H1 (cell line): ENCODE results near the gene KRTAP17-1. TPM values are rescaled to one million over a fixed set of nuclear protein-coding genes. Genes with fewer than 3 reads are reported as not detected.

Source experiments
- CTCF ChIA-PET: fragments of 300-600 bp; sonication (Branson Sonifier 250); formaldehyde crosslinking; loops from one replicate; lab custom pipeline; 2021; ENCODE audit not compliant: partially characterized antibody; lab: Charles Lee
- POLR2A ChIA-PET: fragments of 300-600 bp; sonication (Branson Sonifier 250); formaldehyde crosslinking; loops from one replicate; lab custom pipeline; 2021; ENCODE audit warnings: inconsistent platforms; ENCODE audit not compliant: partially characterized antibody; lab: Charles Lee
- DNase-seq, 2 experiments: peaks; one replicate each; pipeline versions ENCODE4 v3.0.0 to v3.0.0-alpha.2; 2010 to 2022; ENCODE audit warnings: low spot score in 2 of 2, low read depth in 1 of 2, mixed read lengths in 1 of 2
- FAIRE-seq: peaks from 2 replicates; lab custom pipeline; 2011; peaks lifted over from hg19 to GRCh38; lab: Jason Lieb, UNC
- H2AFZ ChIP-seq: 2 replicates; pipeline ENCODE4 v1.8.1; 2012; ENCODE audit warnings: low read length, inconsistent platforms
- H2AK5ac ChIP-seq: 2 replicates; pipeline ENCODE4 v1.6.1; 2013; ENCODE audit warnings: low read depth, low read length
- H2BK120ac ChIP-seq: replicated peaks from 2 replicates; pipeline ENCODE3; 2013; ENCODE audit warnings: low read depth, low read length, inconsistent platforms
- H2BK12ac ChIP-seq: 2 replicates; pipeline ENCODE4 v1.6.1; 2013; ENCODE audit warnings: low read depth, low read length
- H2BK15ac ChIP-seq: 2 replicates; pipeline ENCODE4 v1.6.1; 2013; ENCODE audit warnings: low read length
- H2BK20ac ChIP-seq: 2 replicates; pipeline ENCODE4 v1.6.1; 2013; ENCODE audit warnings: low read length
- H2BK5ac ChIP-seq: 2 replicates; pipeline ENCODE4 v1.6.1; 2013; ENCODE audit warnings: low read depth, low read length
- H3K14ac ChIP-seq: 2 replicates; pipeline ENCODE4 v1.6.1; 2013; ENCODE audit warnings: inconsistent platforms; ENCODE audit not compliant: insufficient read length
- H3K18ac ChIP-seq: 2 replicates; pipeline ENCODE4 v1.6.1; 2013; ENCODE audit warnings: low read length; ENCODE audit errors: extremely low read depth
- H3K23ac ChIP-seq: 2 replicates; pipeline ENCODE4 v1.6.1; 2013; ENCODE audit warnings: inconsistent platforms; ENCODE audit not compliant: insufficient read length
- H3K23me2 ChIP-seq: 2 replicates; pipeline ENCODE4 v1.6.1; 2013; ENCODE audit warnings: low read depth, low read length
- H3K27ac ChIP-seq: 2 replicates; pipeline ENCODE4 v1.6.1; 2011; ENCODE audit warnings: low read depth, low read length, inconsistent platforms
- H3K27me3 ChIP-seq, 4 experiments: replicated peaks in 1 of 4; 1 replicate in 1 of 4; 2 replicates in 3 of 4; pipeline versions ENCODE4 v1.6.1 to v1.8.1; 2011 to 2013; ENCODE audit warnings: low read length in 3 of 4, mild to moderate bottlenecking in 3 of 4, inconsistent platforms in 2 of 4, mixed read lengths in 2 of 4, moderate library complexity in 1 of 4; ENCODE audit not compliant: control insufficient read depth in 3 of 4, insufficient read depth in 3 of 4; ENCODE audit errors: extremely low read depth in 1 of 4
- H3K36me3 ChIP-seq, 4 experiments: 2 replicates each; pipeline versions ENCODE4 v1.6.1 to v1.8.1; 2011 to 2013; ENCODE audit warnings: mild to moderate bottlenecking in 4 of 4, low read length in 3 of 4, moderate library complexity in 2 of 4, control low read depth in 1 of 4, inconsistent platforms in 1 of 4; ENCODE audit not compliant: insufficient read depth in 4 of 4, control insufficient read depth in 2 of 4
- H3K4ac ChIP-seq: replicated peaks from 2 replicates; pipeline ENCODE3; 2013; ENCODE audit warnings: low read length, low read depth, mixed read lengths, inconsistent platforms; ENCODE audit not compliant: insufficient read length
- H3K4me1 ChIP-seq, 4 experiments: replicated peaks in 1 of 4; 1 replicate in 1 of 4; 2 replicates in 3 of 4; pipeline versions ENCODE4 v1.6.1 to v1.8.1; 2011 to 2013; ENCODE audit warnings: low read length in 3 of 4, inconsistent platforms in 2 of 4, mixed read lengths in 1 of 4; ENCODE audit not compliant: insufficient read depth in 4 of 4, control insufficient read depth in 3 of 4
- H3K4me2 ChIP-seq, 2 experiments: 2 replicates each; pipeline versions ENCODE4 v1.6.1 to v1.8.1; 2011 to 2013; ENCODE audit warnings: low read depth in 2 of 2, low read length in 2 of 2, control low read depth in 1 of 2, inconsistent platforms in 1 of 2, mild to moderate bottlenecking in 1 of 2; ENCODE audit not compliant: insufficient read depth in 1 of 2
- H3K4me3 ChIP-seq, 4 experiments: fragments of 200-600, 300-600 bp in 1 of 4; sonication (generic), shearing (Covaris generic), sonication (Bioruptor Twin) in 1 of 4; 2 replicates each; pipeline versions ENCODE4 v1.5.1 to v1.8.1; 2011 to 2016; ENCODE audit warnings: low read length in 4 of 4, low read depth in 3 of 4, control low read depth in 2 of 4, inconsistent platforms in 2 of 4, mild to moderate bottlenecking in 2 of 4, mixed read lengths in 1 of 4, moderate library complexity in 1 of 4; ENCODE audit not compliant: insufficient read depth in 2 of 4; ENCODE audit errors: extremely low read depth in 1 of 4
- H3K56ac ChIP-seq: replicated peaks from 2 replicates; pipeline ENCODE3; 2013; ENCODE audit warnings: low read depth, mild to moderate bottlenecking, mixed read lengths, low read length, inconsistent platforms; ENCODE audit not compliant: insufficient read length
- H3K79me1 ChIP-seq: 2 replicates; pipeline ENCODE4 v1.6.1; 2013; ENCODE audit warnings: low read depth, low read length, control low read depth
- H3K79me2 ChIP-seq, 2 experiments: 2 replicates each; pipeline versions ENCODE4 v1.6.1 to v1.8.1; 2012 to 2013; ENCODE audit warnings: low read length in 2 of 2, mild to moderate bottlenecking in 2 of 2, inconsistent platforms in 1 of 2; ENCODE audit not compliant: insufficient read depth in 2 of 2, control insufficient read depth in 1 of 2
- H3K9ac ChIP-seq, 4 experiments: replicated peaks in 1 of 4; 1 replicate in 1 of 4; 2 replicates in 3 of 4; pipeline versions ENCODE4 v1.6.1 to v1.8.1; 2011 to 2013; ENCODE audit warnings: low read depth in 3 of 4, low read length in 3 of 4, control low read depth in 2 of 4, mild to moderate bottlenecking in 2 of 4, moderate library complexity in 2 of 4, inconsistent platforms in 1 of 4; ENCODE audit errors: extremely low read depth in 1 of 4
- H3K9me3 ChIP-seq, 2 experiments: 2 replicates each; pipeline versions ENCODE4 v1.6.1 to v1.8.1; 2012 to 2013; ENCODE audit warnings: mild to moderate bottlenecking in 2 of 2, moderate library complexity in 2 of 2, control low read depth in 1 of 2, inconsistent platforms in 1 of 2, low read depth in 1 of 2, low read length in 1 of 2, mixed read lengths in 1 of 2; ENCODE audit not compliant: insufficient read depth in 2 of 2
- H4K20me1 ChIP-seq, 2 experiments: replicated peaks in 1 of 2; 2 replicates each; pipeline versions ENCODE3 to v1.8.1; 2011 to 2013; ENCODE audit warnings: inconsistent platforms in 2 of 2, low read length in 2 of 2, mild to moderate bottlenecking in 1 of 2; ENCODE audit not compliant: insufficient read depth in 2 of 2, control insufficient read depth in 1 of 2
- H4K5ac ChIP-seq: 2 replicates; pipeline ENCODE4 v1.6.1; 2013; ENCODE audit warnings: low read length, low read depth, mixed read lengths, inconsistent platforms; ENCODE audit not compliant: insufficient read length
- H4K8ac ChIP-seq: 2 replicates; pipeline ENCODE4 v1.8.0; 2013; ENCODE audit warnings: mild to moderate bottlenecking, moderate library complexity, low read length, inconsistent platforms; ENCODE audit not compliant: insufficient read depth; ENCODE audit errors: extremely low read depth
- H4K91ac ChIP-seq: replicated peaks from 2 replicates; pipeline ENCODE3; 2013; ENCODE audit warnings: low read length, mixed read lengths, inconsistent platforms; ENCODE audit not compliant: insufficient read length
- ATF3 ChIP-seq: IDR thresholded peaks from 2 replicates; pipeline ENCODE4 v1.6.1; 2011; ENCODE audit warnings: low read depth, mild to moderate bottlenecking, low read length; ENCODE audit not compliant: insufficient read depth
- BCL11A ChIP-seq, 2 experiments: IDR thresholded peaks; one replicate each; pipeline ENCODE4 v1.6.1; 2011; ENCODE audit warnings: low read depth in 2 of 2, low read length in 2 of 2, mild to moderate bottlenecking in 2 of 2
- CBX8 ChIP-seq: fragments of 300-800, 300-1000 bp; sonication (generic); IDR thresholded peaks from 2 replicates; pipeline ENCODE4 v1.7.1; 2016; ENCODE audit warnings: low read depth, low read length, borderline replicate concordance
- CTBP2 ChIP-seq: IDR thresholded peaks from 2 replicates; pipeline ENCODE4 v1.7.0; 2011; ENCODE audit warnings: borderline replicate concordance, mild to moderate bottlenecking, moderate library complexity, mixed read lengths, low read length; ENCODE audit not compliant: insufficient read depth, insufficient read length
- EGR1 ChIP-seq: IDR thresholded peaks from 2 replicates; pipeline ENCODE4 v1.6.1; 2011; ENCODE audit warnings: low read depth, low read length, borderline replicate concordance
- GTF2F1 ChIP-seq: IDR thresholded peaks from 2 replicates; pipeline ENCODE4 v1.6.1; 2012; ENCODE audit warnings: low read depth, low read length, improper control_type of control experiment, borderline replicate concordance
- JUN ChIP-seq: IDR thresholded peaks from 2 replicates; pipeline ENCODE4 v1.6.1; 2011; ENCODE audit warnings: low read depth, mild to moderate bottlenecking, improper control_type of control experiment, low read length
- JUND ChIP-seq: IDR thresholded peaks from 2 replicates; pipeline ENCODE4 v1.6.1; 2011; ENCODE audit warnings: mild to moderate bottlenecking, improper control_type of control experiment, low read length
- NANOG ChIP-seq: IDR thresholded peaks from 2 replicates; pipeline ENCODE4 v1.6.1; 2011; ENCODE audit warnings: low read length, low read depth, mild to moderate bottlenecking, inconsistent platforms; ENCODE audit not compliant: insufficient read depth, poor library complexity, severe bottlenecking
- SIN3A ChIP-seq, 2 experiments: IDR thresholded peaks in 1 of 2; conservative IDR thresholded peaks in 1 of 2; 2 replicates each; pipeline ENCODE4 v1.6.1; 2011 to 2012; ENCODE audit warnings: low read length in 2 of 2, improper control_type of control experiment in 1 of 2, low read depth in 1 of 2, mild to moderate bottlenecking in 1 of 2
- SUZ12 ChIP-seq: fragments of 200-600 bp; sonication (generic); IDR thresholded peaks from 2 replicates; pipeline ENCODE4 v1.6.1; 2012; ENCODE audit warnings: mild to moderate bottlenecking, inconsistent platforms, low read length, moderate library complexity, mixed read lengths
- USF2 ChIP-seq: IDR thresholded peaks from 2 replicates; pipeline ENCODE4 v1.6.1; 2011; ENCODE audit warnings: low read length, improper control_type of control experiment
- WGBS, 2 experiments: shearing (Covaris generic) in 1 of 2; methylation state at CpG; one replicate each; pipeline versions ENCODE4 v1.1.6 to v1.1.7; 2013 to 2015; ENCODE audit warnings: low lambda C conversion rate in 2 of 2, mixed read lengths in 2 of 2, inconsistent platforms in 1 of 2, low coverage in 1 of 2, missing lambda C conversion rate in 1 of 2; ENCODE audit not compliant: insufficient replicate concordance in 2 of 2, insufficient coverage in 1 of 2, insufficient read length in 1 of 2; ENCODE audit errors: extremely low coverage in 1 of 2, missing lambda C conversion rate in 1 of 2; 5-methylcytosine and 5-hydroxymethylcytosine counted together
- polyA plus RNA-seq, 7 experiments: library from polyadenylated mRNA; depleted of rRNA in 3 of 7; stranded (reverse) in 5 of 7; unstranded in 2 of 7; fragments of >200 nt in 5 of 7; fragments of 200-250 nt in 2 of 7; gene quantifications; 1 replicate in 5 of 7; 2 replicates in 1 of 7; 4 replicates in 1 of 7; pipeline versions ENCODE4 v1.2.1 to v1.2.3, GENCODE V29; 2011 to 2013; ENCODE audit warnings: missing spikeins in 2 of 7, mixed read lengths in 2 of 7
- total RNA-seq: library from RNA; stranded (reverse); fragmentation: NEBNext Ultra II Directional; extraction: Animal tissue kit (Norgen Biotek cat#: 25700); gene quantifications from 2 replicates; pipeline ENCODE4 v1.2.1, GENCODE V29; 2021

Gene KRTAP17-1
- total and polyA plus RNA-seq, 2 of the 8 experiments (the other 6 are each of a cell fraction or from before 2014, with no cell fraction given): not detected

GRCh38 chr17:41271858-41272257 is 43.7 kb downstream of the KRTAP17-1 start:
- no peak for FAIRE-seq
- no peak overlapping the region for H3K4ac ChIP-seq

More at GRCh38 chr17:41271858-41272257, 43.7 kb downstream of the KRTAP17-1 start:
- no peak overlapping the region for H4K8ac ChIP-seq
- TF ChIP-seq GTF2F1 (no peak), USF2 (no peak), BCL11A (IDR thresholded peaks at IDR 0.05; ENCODE audit: low read depth in 2 of 2, low read length in 2 of 2) (no peak), NANOG (no peak), JUND (no peak), SUZ12 (no peak), ATF3 (no peak), CBX8 (no peak), CTBP2 (no peak), SIN3A (conservative IDR thresholded peaks at IDR 0.05 in 1 of 2, IDR thresholded peaks at IDR 0.05 in 1 of 2; ENCODE audit: low read depth in 1 of 2, low read length in 2 of 2) (no peak), EGR1 (no peak), JUN (no peak)
- no peak overlapping the region for H3K9ac ChIP-seq
- no peaks in the 10 kb centered on the region for H3K23me2 ChIP-seq
- H3K4me2 ChIP-seq: no peak overlapping the region
- H2BK15ac ChIP-seq: no peak overlapping the region
- no peak overlapping the region for H2AK5ac ChIP-seq
- no peak overlapping the region for H4K5ac ChIP-seq
- H3K4me3 ChIP-seq: no peak overlapping the region
- no peak overlapping the region for H2BK120ac ChIP-seq
- H3K36me3 ChIP-seq: no peaks in the 10 kb centered on the region
- H3K18ac ChIP-seq: no peak overlapping the region
- no peak for DNase-seq
- H2AFZ ChIP-seq: no peak overlapping the region
- H3K23ac ChIP-seq: no peak overlapping the region
- H3K79me1 ChIP-seq: no peaks in the 10 kb centered on the region
- H4K20me1 ChIP-seq: no peaks in the 10 kb centered on the region
- no peaks in the 10 kb centered on the region for H3K79me2 ChIP-seq
- no peaks in the 10 kb centered on the region for H3K9me3 ChIP-seq
- no peak overlapping the region for H2BK12ac ChIP-seq
- no peaks in the 10 kb centered on the region for H3K27me3 ChIP-seq
- no peak overlapping the region for H3K14ac ChIP-seq
- no peak overlapping the region for H2BK20ac ChIP-seq
- H3K56ac ChIP-seq: no peak overlapping the region
- POLR2A ChIA-PET: no interaction called here
- no peak overlapping the region for H2BK5ac ChIP-seq
- no peaks in the 10 kb centered on the region for H3K4me1 ChIP-seq
- CTCF ChIA-PET: no interaction called here
- WGBS, 2 experiments: no CpG with 5 or more reads among the region's 1 CpG
- no peak overlapping the region for H3K27ac ChIP-seq
- H4K91ac ChIP-seq: no peak overlapping the region
